SJSA1 (cell line): Measurements from ENCODE around the gene NME7. TPM values are rescaled to one million over a fixed set of nuclear protein-coding genes. Genes with fewer than 3 reads are reported as not detected.
"Not testable (repeated sequence)": the region's sequence is repeated elsewhere in the genome, so short reads cannot be mapped to it uniquely, and the experiment has no call there.

Experiments used
- DNase-seq, 2 experiments: peaks; one replicate each; pipeline ENCODE4 v3.0.0-alpha.2; 2015 to 2020; ENCODE audit warnings: low spot score in 2 of 2, low read depth in 1 of 2
- H3K27ac ChIP-seq: fragments of 250-450 bp; sonication (Bioruptor Pico); 2 replicates; pipeline ENCODE4 v1.5.1; 2020; ENCODE audit warnings: mild to moderate bottlenecking, moderate library complexity
- H3K27me3 ChIP-seq: fragments of 250-450 bp; sonication (Bioruptor Pico); replicated peaks from 2 replicates; pipeline ENCODE4 v1.5.1; 2020; ENCODE audit warnings: mild to moderate bottlenecking, moderate library complexity
- H3K36me3 ChIP-seq: fragments of 250-450 bp; sonication (Bioruptor Pico); 2 replicates; pipeline ENCODE4 v1.5.1; 2020; ENCODE audit warnings: mild to moderate bottlenecking
- H3K4me1 ChIP-seq: fragments of 250-450 bp; sonication (Bioruptor Pico); replicated peaks from 2 replicates; pipeline ENCODE4 v1.6.1; 2021; ENCODE audit warnings: mild to moderate bottlenecking
- H3K4me3 ChIP-seq: fragments of 250-450 bp; sonication (Bioruptor Pico); 2 replicates; pipeline ENCODE4 v1.5.1; 2020; ENCODE audit warnings: mild to moderate bottlenecking
- H3K9me3 ChIP-seq: fragments of 250-450 bp; sonication (Bioruptor Pico); replicated peaks from 2 replicates; pipeline ENCODE4 v1.5.1; 2020; ENCODE audit warnings: mild to moderate bottlenecking
- total RNA-seq: library from RNA; depleted of rRNA; stranded (reverse); fragments of >200 nt; shearing (Covaris generic); gene quantifications from 2 replicates; pipeline ENCODE4 v1.2.3, GENCODE V29; 2014

Gene NME7
- total RNA-seq, 1 experiment from 2014 or later: 20.6 TPM

- H3K4me3 ChIP-seq: no peak overlapping the region
Measured at GRCh38 chr1:169307176-169307575, 60.4 kb downstream of the NME7 start.

DNA sequence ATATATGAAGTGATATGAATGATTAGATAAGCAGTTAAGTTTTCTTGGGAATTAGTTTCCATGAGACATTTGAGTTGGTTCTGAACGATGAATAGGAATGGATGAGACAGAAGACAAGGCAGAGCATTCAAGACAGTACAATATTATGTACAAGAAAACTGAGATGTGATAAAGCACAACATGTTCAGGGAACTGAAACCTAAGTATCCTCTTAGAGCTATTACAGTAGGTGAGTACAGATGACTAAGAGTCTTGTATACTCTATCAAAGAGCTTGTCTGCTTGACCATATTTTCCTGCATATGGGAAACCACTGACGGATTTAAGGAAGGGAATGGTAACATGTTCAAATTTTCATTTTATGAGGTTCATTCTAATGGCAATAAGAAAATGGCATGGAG is 61.6 kb downstream of the NME7 start:
- no peaks in the 10 kb centered on the region for H3K27me3 ChIP-seq
- peaks cover 4% of the 10 kb centered on the region; the same call in 1 of the 2 replicates for H3K36me3 ChIP-seq
- H3K9me3 ChIP-seq: no peaks in the 10 kb centered on the region
- H3K4me3 ChIP-seq: no peak overlapping the region
- DNase-seq: no peak
- H3K4me1 ChIP-seq: no peaks in the 10 kb centered on the region
- H3K27ac ChIP-seq: no peak overlapping the region

More at GRCh38 chr1:169307176-169307575, 60.4 kb downstream of the NME7 start:
- H3K9me3 ChIP-seq: no peaks in the 10 kb centered on the region
- H3K4me1 ChIP-seq: peaks cover 5% of the 10 kb centered on the region
- no peak for DNase-seq
- H3K27me3 ChIP-seq: no peaks in the 10 kb centered on the region
- H3K27ac ChIP-seq: no peak overlapping the region
- peaks cover 4% of the 10 kb centered on the region; the same call in 1 of the 2 replicates for H3K36me3 ChIP-seq

DNA sequence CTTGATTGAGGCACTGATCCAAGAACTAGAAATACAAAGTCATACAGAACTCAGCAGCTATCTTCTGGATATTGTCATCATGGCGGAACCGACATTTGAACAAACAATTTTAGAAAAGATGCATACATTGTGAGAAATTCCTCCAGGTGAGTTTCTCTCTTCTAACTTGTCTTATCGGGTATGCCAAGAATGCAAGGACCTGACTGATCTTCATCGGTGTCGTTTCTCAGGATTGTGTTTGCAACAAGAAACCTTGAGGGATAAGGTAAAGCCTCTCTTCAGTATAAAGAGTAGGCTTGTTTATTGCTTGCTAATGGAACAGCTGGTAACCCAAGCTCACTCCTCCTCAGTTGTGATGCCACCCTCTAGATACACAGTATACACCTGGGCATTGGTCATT is 62.2 kb downstream of the NME7 start:
- Histone ChIP-seq H3K4me1 (no peaks in the 10 kb centered on the region), H3K27ac (no peak overlapping the region), H3K4me3 (no peak overlapping the region), H3K36me3 (peaks cover 4% of the 10 kb centered on the region; the same call in 1 of the 2 replicates), H3K9me3 (no peaks in the 10 kb centered on the region), H3K27me3 (no peaks in the 10 kb centered on the region)
- DNase-seq: no peak

- H3K27me3 ChIP-seq: no peaks in the 10 kb centered on the region
- H3K9me3 ChIP-seq: no peaks in the 10 kb centered on the region
- no peak for DNase-seq
- H3K4me3 ChIP-seq: no peak overlapping the region
- no peak overlapping the region for H3K27ac ChIP-seq
- no peaks in the 10 kb centered on the region for H3K4me1 ChIP-seq
- H3K36me3 ChIP-seq: peaks cover 4% of the 10 kb centered on the region; the same call in 1 of the 2 replicates
Measured at GRCh38 chr1:169300854-169301253, 66.7 kb downstream of the NME7 start.

- no peak for DNase-seq
- H3K4me1 ChIP-seq: no peaks in the 10 kb centered on the region
- H3K27ac ChIP-seq: no peak overlapping the region
- H3K4me3 ChIP-seq: no peak overlapping the region
- H3K27me3 ChIP-seq: no peaks in the 10 kb centered on the region
- no peaks in the 10 kb centered on the region for H3K9me3 ChIP-seq
- H3K36me3 ChIP-seq: peaks cover 4% of the 10 kb centered on the region; the same call in 1 of the 2 replicates
Measured at GRCh38 chr1:169298441-169298840, 69.2 kb downstream of the NME7 start.

- no peaks in the 10 kb centered on the region for H3K9me3 ChIP-seq
- H3K27ac ChIP-seq: no peak overlapping the region
- no peaks in the 10 kb centered on the region for H3K27me3 ChIP-seq
- H3K4me3 ChIP-seq: no peak overlapping the region
- H3K36me3 ChIP-seq: no peaks in the 10 kb centered on the region; the same call in 1 of the 2 replicates
- no peak for DNase-seq
- no peaks in the 10 kb centered on the region for H3K4me1 ChIP-seq
Measured at GRCh38 chr1:169295846-169296245, 71.8 kb downstream of the NME7 start.

- Histone ChIP-seq H3K4me3 (no peak overlapping the region), H3K36me3 (no peaks in the 10 kb centered on the region; the same call in 1 of the 2 replicates), H3K27ac (no peak overlapping the region), H3K27me3 (no peaks in the 10 kb centered on the region), H3K9me3 (no peaks in the 10 kb centered on the region), H3K4me1 (no peaks in the 10 kb centered on the region)
- DNase-seq: no peak
Measured at GRCh38 chr1:169295425-169295824, 72.2 kb downstream of the NME7 start.

- H3K4me3 ChIP-seq: no peak overlapping the region
- H3K9me3 ChIP-seq: no peaks in the 10 kb centered on the region
- DNase-seq: no peak
- H3K4me1 ChIP-seq: peaks cover 10% of the 10 kb centered on the region
- H3K27me3 ChIP-seq: no peaks in the 10 kb centered on the region
- no peak overlapping the region for H3K27ac ChIP-seq
- no peaks in the 10 kb centered on the region for H3K36me3 ChIP-seq
Measured at GRCh38 chr1:169289016-169289415, 78.6 kb downstream of the NME7 start.

GRCh38 chr1:169288011-169288414 is 79.6 kb downstream of the NME7 start:
- no peaks in the 10 kb centered on the region for H3K9me3 ChIP-seq
- H3K4me3 ChIP-seq: no peak overlapping the region
- H3K27ac ChIP-seq: peak overlapping the region; percentile 8; the same call in 1 of the 2 replicates
- peaks cover 10% of the 10 kb centered on the region for H3K4me1 ChIP-seq
- H3K36me3 ChIP-seq: no peaks in the 10 kb centered on the region
- peak in 1 of 2 experiments; percentile 65 for DNase-seq
- no peaks in the 10 kb centered on the region for H3K27me3 ChIP-seq

- H3K36me3 ChIP-seq: no peaks in the 10 kb centered on the region
- DNase-seq: no peak
- peaks cover 10% of the 10 kb centered on the region for H3K4me1 ChIP-seq
- no peak overlapping the region for H3K27ac ChIP-seq
- no peak overlapping the region for H3K4me3 ChIP-seq
- no peaks in the 10 kb centered on the region for H3K27me3 ChIP-seq
- no peaks in the 10 kb centered on the region for H3K9me3 ChIP-seq
Measured at GRCh38 chr1:169287280-169287679, 80.3 kb downstream of the NME7 start.

DNA sequence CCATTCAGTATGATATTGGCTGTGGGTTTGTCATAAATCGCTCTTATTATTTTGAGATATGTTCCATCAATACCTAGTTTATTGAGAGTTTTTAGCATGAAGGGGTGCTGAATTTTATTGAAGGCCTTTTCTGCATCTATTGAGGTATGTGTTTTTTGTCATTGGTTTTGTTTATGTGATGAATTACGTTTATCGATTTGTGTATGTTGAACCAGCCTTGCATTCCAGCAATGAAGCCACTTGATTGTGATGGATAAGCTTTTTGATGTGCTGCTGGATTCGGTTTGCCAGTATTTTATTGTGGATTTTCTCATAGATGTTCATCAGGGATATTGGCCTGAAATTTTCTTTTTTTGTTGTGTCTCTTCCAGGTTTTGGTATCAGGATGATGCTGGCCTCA is 86.0 kb downstream of the NME7 start:
- not testable (repeated sequence) for H3K4me3 ChIP-seq, H3K27ac ChIP-seq, H3K9me3 ChIP-seq, H3K4me1 ChIP-seq, H3K36me3 ChIP-seq, H3K27me3 ChIP-seq, DNase-seq

DNA sequence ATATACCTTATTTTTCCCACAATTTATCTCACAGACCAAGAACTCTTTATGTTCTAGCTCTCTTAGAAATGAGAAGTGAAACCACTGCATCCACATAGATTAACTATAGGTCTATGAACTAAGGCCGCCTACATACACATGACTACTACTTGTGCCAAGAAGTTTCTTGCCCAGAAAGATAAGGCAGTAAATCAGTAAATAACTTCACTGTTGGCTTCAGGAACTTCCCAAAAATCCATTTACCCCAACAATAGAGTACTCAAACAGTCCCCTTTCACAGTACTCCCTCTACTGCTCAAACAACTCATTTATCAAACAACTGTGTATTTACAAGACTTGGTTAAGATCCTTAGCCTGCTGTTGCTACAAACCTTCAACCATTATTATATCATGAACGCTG is 96.5 kb downstream of the NME7 start:
- Histone ChIP-seq H3K27me3 (no peaks in the 10 kb centered on the region), H3K4me1 (no peaks in the 10 kb centered on the region), H3K9me3 (no peaks in the 10 kb centered on the region), H3K4me3 (no peak overlapping the region), H3K27ac (no peak overlapping the region), H3K36me3 (no peaks in the 10 kb centered on the region)
- DNase-seq: no peak

DNA sequence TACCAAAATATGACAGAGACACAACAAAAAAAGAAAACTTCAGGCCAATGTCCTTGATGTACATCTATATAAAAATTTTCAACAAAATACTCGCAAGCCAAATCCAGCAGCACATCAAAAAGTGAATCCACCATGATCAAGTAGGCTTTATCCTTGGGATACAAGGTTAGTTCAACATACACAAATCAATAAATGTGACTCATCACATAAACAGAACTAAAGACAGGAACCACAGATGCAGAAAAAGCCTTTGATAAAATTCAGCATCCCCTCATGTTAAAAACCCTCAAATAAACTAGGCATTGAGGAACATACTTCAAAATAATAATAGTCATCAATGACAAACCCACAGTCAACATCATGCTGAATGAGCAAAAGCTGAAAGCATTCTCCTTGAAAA is 101.5 kb downstream of the NME7 start:
- DNase-seq: no peak
- Histone ChIP-seq H3K36me3 (no peaks in the 10 kb centered on the region), H3K4me1 (no peaks in the 10 kb centered on the region), H3K27me3 (no peaks in the 10 kb centered on the region), H3K9me3 (no peaks in the 10 kb centered on the region), H3K4me3 (no peak overlapping the region), H3K27ac (no peak overlapping the region)

DNA sequence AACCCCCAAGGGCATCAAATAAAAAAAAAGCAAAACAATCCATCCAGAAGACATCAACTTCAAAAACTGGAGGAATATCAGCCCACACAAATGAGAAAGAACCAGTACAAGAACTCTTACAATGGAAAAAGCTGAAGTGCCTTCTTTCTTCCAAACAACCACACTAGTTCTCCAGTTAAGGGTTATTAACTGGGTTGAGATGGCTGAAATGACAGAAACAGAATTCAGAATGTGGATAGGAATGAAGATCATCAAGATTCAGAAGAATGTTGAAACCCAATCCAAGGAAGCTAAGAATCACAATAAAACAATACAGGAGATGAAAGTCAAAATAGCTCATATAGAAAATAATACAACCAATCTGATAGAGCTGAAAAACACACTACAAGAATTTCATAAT is 104.5 kb downstream of the NME7 start:
- Histone ChIP-seq H3K9me3 (no peaks in the 10 kb centered on the region), H3K36me3 (no peaks in the 10 kb centered on the region), H3K27me3 (no peaks in the 10 kb centered on the region), H3K4me3 (no peak overlapping the region), H3K27ac (no peak overlapping the region), H3K4me1 (no peaks in the 10 kb centered on the region)
- no peak for DNase-seq

DNA sequence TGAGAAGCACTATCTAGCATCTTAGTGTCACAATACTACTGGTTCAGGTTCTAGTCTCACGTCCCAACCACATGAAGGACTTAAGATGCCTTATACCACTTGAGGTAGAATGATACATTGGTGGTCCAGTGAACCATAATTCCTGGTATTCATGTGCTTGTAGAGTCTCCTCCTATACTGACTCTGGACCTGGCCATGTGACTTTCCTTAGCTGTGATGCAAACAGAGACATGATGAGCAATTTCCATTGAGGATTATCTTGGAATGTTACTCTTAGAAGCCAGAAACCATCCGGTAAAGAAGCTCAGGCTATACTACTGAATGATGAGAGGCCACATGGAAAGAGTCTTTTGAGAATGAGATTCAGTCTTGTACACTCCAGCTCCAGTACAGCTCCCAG is 105.7 kb downstream of the NME7 start:
- Histone ChIP-seq H3K27ac (no peak overlapping the region), H3K4me1 (no peaks in the 10 kb centered on the region), H3K27me3 (no peaks in the 10 kb centered on the region), H3K36me3 (no peaks in the 10 kb centered on the region), H3K4me3 (no peak overlapping the region), H3K9me3 (0 out of 2 replicates have a peak, but pooled peaks cover 3% of the 10 kb centered on the region)
- DNase-seq: no peak
